ENCODE measurements around the gene ERP44.
"Not testable (repeated sequence)": the region's sequence is repeated elsewhere in the genome, so short reads cannot be mapped to it uniquely, and the experiment has no call there.

ERP44 gene

GRCh38 chr9:100098887-100099721, at the start of gene ERP44, which contains the start of gene INVS:
ERP44 (minus strand) TSS chr9:100099000; CDS start chr9:100098840, 160 bp downstream.
INVS (plus strand) TSS chr9:100099243; CDS start chr9:100104522, 5,279 bp downstream.
- peak; percentile 99 for DNase-seq

- DNase-seq, result not testable (repeated sequence)
These were observed 47.2 kb upstream of the ERP44 start for GRCh38 chr9:100145976-100146375.

- DNase-seq, result not testable (repeated sequence)
These were observed 46.6 kb upstream of the ERP44 start for GRCh38 chr9:100145167-100145934.

GRCh38 chr9:100141862-100142261, 43.1 kb upstream of the ERP44 start:
- DNase-seq, result not testable (repeated sequence)

GRCh38 chr9:100140303-100140702, 41.5 kb upstream of the ERP44 start:
- not testable (repeated sequence) for DNase-seq

- DNase-seq, result not testable (repeated sequence)
These were observed 38.0 kb upstream of the ERP44 start for GRCh38 chr9:100136799-100137198.

GRCh38 chr9:100134731-100135130, 35.9 kb upstream of the ERP44 start:
- no peak for DNase-seq

- no peak for DNase-seq
These were observed 33.2 kb upstream of the ERP44 start for GRCh38 chr9:100131875-100132430.

- DNase-seq, result no peak
These were observed 32.4 kb upstream of the ERP44 start for GRCh38 chr9:100131216-100131615.

GRCh38 chr9:100129772-100130171, 31.0 kb upstream of the ERP44 start:
- DNase-seq, result no peak

- DNase-seq, result no peak
These were observed 27.6 kb upstream of the ERP44 start for GRCh38 chr9:100126423-100126822.

GRCh38 chr9:100125910-100126309, 27.1 kb upstream of the ERP44 start:
- no peak for DNase-seq

- DNase-seq, result no peak
These were observed 26.4 kb upstream of the ERP44 start for GRCh38 chr9:100125236-100125635.

- no peak for DNase-seq
These were observed 21.5 kb upstream of the ERP44 start for GRCh38 chr9:100120286-100120685.

GRCh38 chr9:100117316-100117715, 18.5 kb upstream of the ERP44 start:
- DNase-seq, result no peak

GRCh38 chr9:100112677-100113336, 14.0 kb upstream of the ERP44 start:
- no peak for DNase-seq

- peak; percentile 98 for DNase-seq
These were observed 12.4 kb upstream of the ERP44 start for GRCh38 chr9:100111235-100111634.

GRCh38 chr9:100108559-100108958, 9.8 kb upstream of the ERP44 start:
- no peak for DNase-seq

- DNase-seq, result no peak
These were observed 7.8 kb upstream of the ERP44 start for GRCh38 chr9:100106616-100107015.

GRCh38 chr9:100105861-100106260, 7.1 kb upstream of the ERP44 start:
- no peak for DNase-seq

GRCh38 chr9:100104314-100104713, 5.5 kb upstream of the ERP44 start:
- DNase-seq, result peak; percentile 27

GRCh38 chr9:100101608-100102007, 2.8 kb upstream of the ERP44 start:
- no peak for DNase-seq

GRCh38 chr9:100100146-100100667, 1.4 kb upstream of the ERP44 start:
- DNase-seq, result no peak

Measured in fibroblast of skin of right biceps (primary cell).